Measurements from ENCODE around the gene HAGH. TPM values are rescaled to one million over a fixed set of nuclear protein-coding genes. Genes with fewer than 3 reads are reported as not detected.

HAGH gene
- total RNA-seq, 2 donors from 2014 or later = 208 to 227 TPM

- H3K27me3 ChIP-seq = no peaks in the 10 kb centered on the region
- no peak overlapping the region for H3K27ac ChIP-seq
- no peak for TF ChIP-seq CTCF (IDR thresholded peaks at IDR 0.05)
- H3K36me3 ChIP-seq = peaks cover 32% of the 10 kb centered on the region
- DNase-seq (ENCODE audit: low spot score) = no peak
- peaks cover 0 to 39% of the 10 kb centered on the region in 2 donors for H3K4me1 ChIP-seq
- H3K9me3 ChIP-seq = no peaks in the 10 kb centered on the region
- peak overlapping the region in 1 of 2 donors; percentile 94 for H3K4me3 ChIP-seq
Observed at GRCh38 chr16:1774448-1774780, 52.2 kb downstream of the HAGH start.

- peaks cover 34% of the 10 kb centered on the region for H3K36me3 ChIP-seq
Observed at GRCh38 chr16:1773703-1774447, 52.8 kb downstream of the HAGH start.

GRCh38 chr16:1772908-1773702 lies 53.5 kb downstream of the HAGH start, which contains the start of gene MRPS34:
Gene MRPS34, minus strand, starts transcription at chr16:1773134. Its CDS starts 15 bp downstream, at chr16:1773119.
- no peaks in the 10 kb centered on the region for H3K9me3 ChIP-seq
- H3K4me3 ChIP-seq = peak within 1 kb of the TSS; percentile 70 to 94
- H3K36me3 ChIP-seq = peaks cover 38% of the 10 kb centered on the region
- peak; percentile 62 to 86 for TF ChIP-seq CTCF (IDR thresholded peaks at IDR 0.05)
- peak; percentile 84 for DNase-seq (ENCODE audit: low spot score)
- H3K27me3 ChIP-seq = no peaks in the 10 kb centered on the region
- peak within 1 kb of the TSS; percentile 95 to 97 for H3K27ac ChIP-seq
- H3K4me1 ChIP-seq = peaks cover 0 to 39% of the 10 kb centered on the region in 2 donors

More at GRCh38 chr16:1773703-1774447, 52.8 kb downstream of the HAGH start:
- Histone ChIP-seq H3K4me1 (peaks cover 0 to 39% of the 10 kb centered on the region in 2 donors), H3K4me3 (peak overlapping the region; percentile 70 to 94), H3K9me3 (no peaks in the 10 kb centered on the region), H3K27me3 (no peaks in the 10 kb centered on the region), H3K27ac (peak overlapping the region; percentile 95 to 97)
- no peak for DNase-seq (ENCODE audit: low spot score)
- TF ChIP-seq CTCF (IDR thresholded peaks at IDR 0.05) = no peak

- H3K9me3 ChIP-seq = no peaks in the 10 kb centered on the region
- no peak for DNase-seq (ENCODE audit: low spot score)
- H3K36me3 ChIP-seq = peaks cover 38% of the 10 kb centered on the region
- TF ChIP-seq CTCF (IDR thresholded peaks at IDR 0.05) = no peak
- H3K27me3 ChIP-seq = no peaks in the 10 kb centered on the region
- H3K27ac ChIP-seq = peak within 1 kb of the TSS; percentile 95 to 97
- H3K4me3 ChIP-seq = peak within 1 kb of the TSS; percentile 70 to 94
- peaks cover 0 to 39% of the 10 kb centered on the region in 2 donors for H3K4me1 ChIP-seq
Observed at GRCh38 chr16:1772362-1772907, 54.2 kb downstream of the HAGH start, which contains the start of gene EME2. Gene EME2, plus strand, starts transcription at chr16:1772810. Its CDS starts 418 bp downstream, at chr16:1773228.

- Histone ChIP-seq H3K27me3 (no peaks in the 10 kb centered on the region), H3K4me3 (peak overlapping the region; percentile 70 to 94), H3K27ac (peak overlapping the region; percentile 95 to 97), H3K36me3 (peaks cover 38% of the 10 kb centered on the region), H3K4me1 (peaks cover 0 to 39% of the 10 kb centered on the region in 2 donors), H3K9me3 (no peaks in the 10 kb centered on the region)
- TF ChIP-seq CTCF (IDR thresholded peaks at IDR 0.05) = no peak
- no peak for DNase-seq (ENCODE audit: low spot score)
Observed at GRCh38 chr16:1771864-1772361, 54.7 kb downstream of the HAGH start.

Measured in right atrium auricular region (tissue), 2 donors.